K562 (cell line): ENCODE data around the gene RETREG2. TPM values are rescaled to one million over a fixed set of nuclear protein-coding genes. Genes with fewer than 3 reads are reported as not detected.

ENCODE experiments used
- ATF7 ChIP-seq: fragments of 450-650 bp; IDR thresholded peaks from 2 replicates; pipeline ENCODE4 v1.7.1; 2014; ENCODE audit warnings: mild to moderate bottlenecking, moderate library complexity
- CBX3 ChIP-seq, 2 experiments: IDR thresholded peaks; 1 replicate in 1 of 2; 2 replicates in 1 of 2; pipeline ENCODE4 v1.6.1; 2012; ENCODE audit warnings: inconsistent platforms in 2 of 2, low read length in 2 of 2, borderline replicate concordance in 1 of 2, control low read depth in 1 of 2
- EGR1 ChIP-seq: fragments of 450-650 bp; conservative IDR thresholded peaks from 2 replicates; pipeline ENCODE4 v1.6.1; 2017; ENCODE audit warnings: mild to moderate bottlenecking
- FIP1L1 ChIP-seq: fragments of 200-400 bp; formaldehyde crosslinking; IDR thresholded peaks from 2 replicates; pipeline ENCODE4 v1.6.1; 2018; ENCODE audit warnings: mild to moderate bottlenecking, low read depth, low read length; ENCODE audit not compliant: poor library complexity, severe bottlenecking
- KAT2B ChIP-seq: IDR thresholded peaks from one replicate; pipeline ENCODE4 v1.6.1; 2012; ENCODE audit warnings: low read depth, mild to moderate bottlenecking, control low read depth, inconsistent platforms, low read length, moderate library complexity
- LCOR ChIP-seq: sonication (generic); formaldehyde crosslinking; IDR thresholded peaks from 2 replicates; pipeline ENCODE4 v1.8.0; 2022; ENCODE audit warnings: mild to moderate bottlenecking, missing genetic modification reagents
- MYC ChIP-seq, 2 experiments: fragments of 250-450 bp in 1 of 2; sonication (Bioruptor Pico) in 1 of 2; IDR thresholded peaks; 2 replicates each; pipeline versions ENCODE4 v1.5.1 to v1.6.1; 2012 to 2021; ENCODE audit warnings: low read depth in 2 of 2, borderline replicate concordance in 1 of 2, improper control_type of control experiment in 1 of 2, low read length in 1 of 2, mild to moderate bottlenecking in 1 of 2, moderate library complexity in 1 of 2
- NONO ChIP-seq, 2 experiments: fragments of 200-400 bp in 1 of 2; fragments of 450-650 bp in 1 of 2; formaldehyde crosslinking in 1 of 2; IDR thresholded peaks; 2 replicates each; pipeline ENCODE4 v1.6.1; 2017; ENCODE audit warnings: low read depth in 2 of 2, mild to moderate bottlenecking in 2 of 2, moderate library complexity in 2 of 2, low read length in 1 of 2
- POLR2B ChIP-seq: fragments of 450-650 bp; IDR thresholded peaks from 2 replicates; pipeline ENCODE4 v1.6.1; 2018; ENCODE audit warnings: low read depth; ENCODE audit not compliant: partially characterized antibody
- SRSF1 ChIP-seq: fragments of 200-400 bp; formaldehyde crosslinking; IDR thresholded peaks from 2 replicates; pipeline ENCODE4 v1.6.1; 2017; ENCODE audit warnings: mild to moderate bottlenecking, low read depth, low read length, moderate library complexity
- ZC3H8 ChIP-seq: fragments of 450-650 bp; IDR thresholded peaks from 2 replicates; pipeline ENCODE4 v1.6.1; 2017
- ZNF24 ChIP-seq: fragments of 450-650 bp; IDR thresholded peaks from 2 replicates; pipeline ENCODE4 v1.6.1; 2016
- polyA plus RNA-seq, 8 experiments: library from polyadenylated mRNA; depleted of rRNA in 4 of 8; stranded (reverse) in 5 of 8; unstranded in 3 of 8; fragments of >200 nt; fragmentation: Nextera tagmentation in 2 of 8; fragmentation: Illumina TruSeq in 1 of 8; extraction: Ambion mirVana in 2 of 8; extraction: Trizol in 1 of 8; gene quantifications; 2 replicates each; pipeline versions ENCODE4 v1.2.1 to v1.2.3, GENCODE V29; 2011 to 2014; ENCODE audit warnings: inconsistent platforms in 1 of 8, missing spikeins in 1 of 8
- total RNA-seq, 7 experiments: library from RNA; depleted of rRNA in 6 of 7; stranded (reverse); fragments of >200 nt in 6 of 7; fragmentation: Illumina TruSeq in 2 of 7; extraction: Trizol in 2 of 7; gene quantifications; 2 replicates each; pipeline versions ENCODE4 v1.2.1 to v1.2.3, GENCODE V29; 2011 to 2021; ENCODE audit warnings: low replicate concordance in 1 of 7
- TF ChIP-seq, protein P1 (sequence below): sonication (generic); formaldehyde crosslinking; IDR thresholded peaks from 2 replicates; pipeline ENCODE4 v1.5.0; 2020; ENCODE audit warnings: missing genetic modification reagents
- TF ChIP-seq, protein P2 (sequence below): fragments of 250-450 bp; sonication (Bioruptor Pico); IDR thresholded peaks from 2 replicates; pipeline ENCODE4 v1.5.0; 2021; ENCODE audit warnings: mild to moderate bottlenecking, borderline replicate concordance
- TF ChIP-seq, protein P3 (sequence below): fragments of 450-650 bp; IDR thresholded peaks from 2 replicates; pipeline ENCODE4 v1.6.1; 2016
- TF ChIP-seq, protein P4 (sequence below), 2 experiments: IDR thresholded peaks; 2 replicates each; pipeline ENCODE4 v1.6.1; 2011; ENCODE audit warnings: borderline replicate concordance in 1 of 2, control low read depth in 1 of 2, low read depth in 1 of 2, low read length in 1 of 2, mild to moderate bottlenecking in 1 of 2, mixed read lengths in 1 of 2, moderate library complexity in 1 of 2; ENCODE audit not compliant: insufficient read depth in 1 of 2, insufficient read length in 1 of 2, poor library complexity in 1 of 2, severe bottlenecking in 1 of 2; ENCODE audit errors: extremely low read depth in 1 of 2
- TF ChIP-seq, protein P5 (sequence below): fragments of 450-650 bp; IDR thresholded peaks from 2 replicates; pipeline ENCODE4 v1.6.1; 2016; ENCODE audit warnings: mild to moderate bottlenecking

Gene RETREG2
- total and polyA plus RNA-seq, 9 of the 15 experiments (the other 6 are each of a cell fraction or from before 2014, with no cell fraction given) = 4.9 to 40.1 (median 19.2) TPM

DNA sequence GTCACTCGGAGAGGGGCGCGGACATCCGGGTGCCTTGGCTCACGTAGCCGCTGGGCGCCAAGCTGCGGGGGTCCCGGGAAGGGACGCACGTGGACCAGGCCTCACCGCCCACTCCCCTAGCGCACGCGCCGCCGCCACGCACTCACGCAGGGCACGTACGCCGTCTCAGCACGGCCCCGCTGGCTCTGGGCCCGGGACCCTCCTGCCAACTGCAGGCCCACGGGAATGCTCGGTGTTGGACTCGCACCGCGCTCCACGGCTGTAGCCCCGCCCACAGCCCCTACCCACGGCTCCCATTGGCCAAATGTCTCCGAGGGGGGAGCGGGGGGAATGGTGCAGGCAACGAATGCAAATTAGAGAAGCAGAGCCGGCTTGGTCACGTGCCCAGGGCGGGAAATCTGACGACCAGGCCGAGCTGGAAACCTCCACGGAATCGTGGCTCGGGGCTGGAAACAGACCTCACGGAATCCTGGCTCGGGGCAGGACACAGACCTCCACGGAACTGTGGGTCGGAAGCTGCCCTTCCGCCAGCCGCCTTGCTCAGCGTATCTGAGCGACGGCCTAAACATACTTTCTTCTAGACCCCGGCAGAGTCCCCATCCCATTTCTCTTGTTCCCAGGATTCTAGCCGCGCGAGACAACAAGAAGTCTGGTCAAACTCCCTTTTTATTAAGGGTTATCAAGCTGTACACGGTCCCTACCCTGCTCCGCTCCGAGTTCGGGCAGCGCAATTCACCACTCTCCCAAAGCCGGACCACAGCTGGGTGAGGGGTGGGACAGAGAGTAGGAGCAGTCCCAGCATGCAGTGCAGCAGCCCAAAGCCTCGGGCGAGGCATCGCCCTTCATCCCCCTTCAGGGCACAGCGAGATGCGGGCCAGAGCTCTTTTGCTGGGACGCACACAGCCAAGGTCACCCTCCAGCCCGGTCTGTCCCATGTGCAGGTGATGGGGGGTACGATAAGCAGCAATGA, 40.9 kb downstream of the RETREG2 start, which contains the start of gene ABCB6 (continued):
- peak; percentile 60; the same call in 1 of the 2 replicates for TF ChIP-seq MYC (IDR thresholded peaks at IDR 0.05; ENCODE audit: low read depth, low read length)
- peak; percentile 75; the same call in 1 of the 2 replicates for TF ChIP-seq MYC (CRISPR knock-in tag; IDR thresholded peaks at IDR 0.05; ENCODE audit: borderline replicate concordance, low read depth)
- peak; percentile 74 for TF ChIP-seq POLR2B
- no peak for TF ChIP-seq KAT2B
- peak; percentile 31; the same call in 1 of the 2 replicates for TF ChIP-seq ATF7
- TF ChIP-seq SRSF1 = no peak
- TF ChIP-seq, protein P1, sequence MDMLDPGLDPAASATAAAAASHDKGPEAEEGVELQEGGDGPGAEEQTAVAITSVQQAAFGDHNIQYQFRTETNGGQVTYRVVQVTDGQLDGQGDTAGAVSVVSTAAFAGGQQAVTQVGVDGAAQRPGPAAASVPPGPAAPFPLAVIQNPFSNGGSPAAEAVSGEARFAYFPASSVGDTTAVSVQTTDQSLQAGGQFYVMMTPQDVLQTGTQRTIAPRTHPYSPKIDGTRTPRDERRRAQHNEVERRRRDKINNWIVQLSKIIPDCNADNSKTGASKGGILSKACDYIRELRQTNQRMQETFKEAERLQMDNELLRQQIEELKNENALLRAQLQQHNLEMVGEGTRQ (CRISPR knock-in tag) = peak; percentile 97
- TF ChIP-seq, protein P2, sequence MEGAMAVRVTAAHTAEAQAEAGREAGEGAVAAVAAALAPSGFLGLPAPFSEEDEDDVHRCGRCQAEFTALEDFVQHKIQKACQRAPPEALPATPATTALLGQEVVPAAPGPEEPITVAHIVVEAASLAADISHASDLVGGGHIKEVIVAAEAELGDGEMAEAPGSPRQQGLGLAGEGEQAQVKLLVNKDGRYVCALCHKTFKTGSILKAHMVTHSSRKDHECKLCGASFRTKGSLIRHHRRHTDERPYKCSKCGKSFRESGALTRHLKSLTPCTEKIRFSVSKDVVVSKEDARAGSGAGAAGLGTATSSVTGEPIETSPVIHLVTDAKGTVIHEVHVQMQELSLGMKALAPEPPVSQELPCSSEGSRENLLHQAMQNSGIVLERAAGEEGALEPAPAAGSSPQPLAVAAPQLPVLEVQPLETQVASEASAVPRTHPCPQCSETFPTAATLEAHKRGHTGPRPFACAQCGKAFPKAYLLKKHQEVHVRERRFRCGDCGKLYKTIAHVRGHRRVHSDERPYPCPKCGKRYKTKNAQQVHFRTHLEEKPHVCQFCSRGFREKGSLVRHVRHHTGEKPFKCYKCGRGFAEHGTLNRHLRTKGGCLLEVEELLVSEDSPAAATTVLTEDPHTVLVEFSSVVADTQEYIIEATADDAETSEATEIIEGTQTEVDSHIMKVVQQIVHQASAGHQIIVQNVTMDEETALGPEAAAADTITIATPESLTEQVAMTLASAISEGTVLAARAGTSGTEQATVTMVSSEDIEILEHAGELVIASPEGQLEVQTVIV (CRISPR knock-in tag) = no peak
- TF ChIP-seq ZNF24 = no peak
- TF ChIP-seq, protein P3, sequence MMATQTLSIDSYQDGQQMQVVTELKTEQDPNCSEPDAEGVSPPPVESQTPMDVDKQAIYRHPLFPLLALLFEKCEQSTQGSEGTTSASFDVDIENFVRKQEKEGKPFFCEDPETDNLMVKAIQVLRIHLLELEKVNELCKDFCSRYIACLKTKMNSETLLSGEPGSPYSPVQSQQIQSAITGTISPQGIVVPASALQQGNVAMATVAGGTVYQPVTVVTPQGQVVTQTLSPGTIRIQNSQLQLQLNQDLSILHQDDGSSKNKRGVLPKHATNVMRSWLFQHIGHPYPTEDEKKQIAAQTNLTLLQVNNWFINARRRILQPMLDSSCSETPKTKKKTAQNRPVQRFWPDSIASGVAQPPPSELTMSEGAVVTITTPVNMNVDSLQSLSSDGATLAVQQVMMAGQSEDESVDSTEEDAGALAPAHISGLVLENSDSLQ = 0 out of 2 replicates have a peak, but pooled peaks have one; percentile 1
- TF ChIP-seq LCOR (CRISPR knock-in tag) = peak; percentile 42; the same call in 1 of the 2 replicates
- peak; percentile 74 for TF ChIP-seq FIP1L1
- TF ChIP-seq NONO (IDR thresholded peaks at IDR 0.05; ENCODE audit: low read depth in 2 of 2, low read length in 1 of 2) = peak in 1 of 2 experiments; percentile 71; a peak in 2 of 4 replicates
- peak; percentile 66 for TF ChIP-seq EGR1
- TF ChIP-seq, protein P4, sequence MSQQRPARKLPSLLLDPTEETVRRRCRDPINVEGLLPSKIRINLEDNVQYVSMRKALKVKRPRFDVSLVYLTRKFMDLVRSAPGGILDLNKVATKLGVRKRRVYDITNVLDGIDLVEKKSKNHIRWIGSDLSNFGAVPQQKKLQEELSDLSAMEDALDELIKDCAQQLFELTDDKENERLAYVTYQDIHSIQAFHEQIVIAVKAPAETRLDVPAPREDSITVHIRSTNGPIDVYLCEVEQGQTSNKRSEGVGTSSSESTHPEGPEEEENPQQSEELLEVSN (IDR thresholded peaks at IDR 0.05; ENCODE audit: borderline replicate concordance in 1 of 2, extremely low read depth in 1 of 2, insufficient read depth in 1 of 2, insufficient read length in 1 of 2, low read depth in 1 of 2, low read length in 1 of 2, poor library complexity in 1 of 2, severe bottlenecking in 1 of 2) = peak; percentile 97
- TF ChIP-seq, protein P5, sequence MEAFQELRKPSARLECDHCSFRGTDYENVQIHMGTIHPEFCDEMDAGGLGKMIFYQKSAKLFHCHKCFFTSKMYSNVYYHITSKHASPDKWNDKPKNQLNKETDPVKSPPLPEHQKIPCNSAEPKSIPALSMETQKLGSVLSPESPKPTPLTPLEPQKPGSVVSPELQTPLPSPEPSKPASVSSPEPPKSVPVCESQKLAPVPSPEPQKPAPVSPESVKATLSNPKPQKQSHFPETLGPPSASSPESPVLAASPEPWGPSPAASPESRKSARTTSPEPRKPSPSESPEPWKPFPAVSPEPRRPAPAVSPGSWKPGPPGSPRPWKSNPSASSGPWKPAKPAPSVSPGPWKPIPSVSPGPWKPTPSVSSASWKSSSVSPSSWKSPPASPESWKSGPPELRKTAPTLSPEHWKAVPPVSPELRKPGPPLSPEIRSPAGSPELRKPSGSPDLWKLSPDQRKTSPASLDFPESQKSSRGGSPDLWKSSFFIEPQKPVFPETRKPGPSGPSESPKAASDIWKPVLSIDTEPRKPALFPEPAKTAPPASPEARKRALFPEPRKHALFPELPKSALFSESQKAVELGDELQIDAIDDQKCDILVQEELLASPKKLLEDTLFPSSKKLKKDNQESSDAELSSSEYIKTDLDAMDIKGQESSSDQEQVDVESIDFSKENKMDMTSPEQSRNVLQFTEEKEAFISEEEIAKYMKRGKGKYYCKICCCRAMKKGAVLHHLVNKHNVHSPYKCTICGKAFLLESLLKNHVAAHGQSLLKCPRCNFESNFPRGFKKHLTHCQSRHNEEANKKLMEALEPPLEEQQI = no peak
- no peak for TF ChIP-seq ZC3H8
- 0 out of 3 replicates have a peak, but pooled peaks of 1 of the 2 experiments have one; percentile 70 for TF ChIP-seq CBX3 (IDR thresholded peaks at IDR 0.05; ENCODE audit: borderline replicate concordance in 1 of 2, low read length in 2 of 2)
